Loucy (cell line): ENCODE data around the gene ALDH1A3.

Source experiments
- H2AFZ ChIP-seq: fragments of 200-600 bp; sonication (generic); 2 replicates; pipeline ENCODE4 v1.6.0; 2016; ENCODE audit warnings: antibody characterized with exemption, mild to moderate bottlenecking, low read length, moderate library complexity
- H3F3A ChIP-seq: fragments of 200-600 bp; 2 replicates; pipeline ENCODE4 v1.6.0; 2016; ENCODE audit warnings: antibody characterized with exemption, low read depth, mild to moderate bottlenecking
- H3K27me3 ChIP-seq: fragments of 200-600 bp; sonication (generic); 2 replicates; pipeline ENCODE4 v1.6.1; 2014; ENCODE audit warnings: low read length, mild to moderate bottlenecking; ENCODE audit not compliant: insufficient read depth, poor library complexity, severe bottlenecking
- H3K36me3 ChIP-seq: fragments of 200-600 bp; sonication (generic); 2 replicates; pipeline ENCODE4 v1.6.1; 2016; ENCODE audit warnings: low read length; ENCODE audit not compliant: insufficient read depth
- H3K4me1 ChIP-seq: fragments of 200-600 bp; sonication (generic); 2 replicates; pipeline ENCODE4 v1.5.1; 2014; ENCODE audit warnings: low read length, mild to moderate bottlenecking; ENCODE audit not compliant: insufficient read depth, poor library complexity, severe bottlenecking
- H3K4me2 ChIP-seq: fragments of 200-600 bp; sonication (generic); 2 replicates; pipeline ENCODE4 v1.6.0; 2014; ENCODE audit warnings: antibody characterized with exemption, low read length, low read depth, mild to moderate bottlenecking; ENCODE audit not compliant: poor library complexity, severe bottlenecking
- H3K4me3 ChIP-seq: fragments of 200-600 bp; sonication (generic); 2 replicates; pipeline ENCODE4 v1.5.1; 2014; ENCODE audit warnings: low read length, mild to moderate bottlenecking, mixed read lengths; ENCODE audit not compliant: poor library complexity, severe bottlenecking
- H3K79me2 ChIP-seq: fragments of 200-600 bp; sonication (generic); 2 replicates; pipeline ENCODE4 v1.6.1; 2014; ENCODE audit warnings: low read length; ENCODE audit not compliant: insufficient read depth
- H3K9ac ChIP-seq: fragments of 200-600 bp; sonication (generic); 2 replicates; pipeline ENCODE4 v1.6.0; 2014; ENCODE audit warnings: mild to moderate bottlenecking, low read depth, low read length, moderate library complexity; ENCODE audit not compliant: poor library complexity, severe bottlenecking
- H3K9me2 ChIP-seq: fragments of 200-600 bp; sonication (generic); replicated peaks from 2 replicates; pipeline ENCODE4 v1.6.1; 2016; ENCODE audit warnings: low read depth, low read length, mixed read lengths
- H3K9me3 ChIP-seq: fragments of 200-600 bp; sonication (generic); 2 replicates; pipeline ENCODE4 v1.6.1; 2014; ENCODE audit warnings: mild to moderate bottlenecking, antibody characterized with exemption, low read length, low read depth; ENCODE audit not compliant: insufficient read depth
- H4K20me1 ChIP-seq: fragments of 200-600 bp; sonication (generic); 2 replicates; pipeline ENCODE4 v1.6.0; 2014; ENCODE audit warnings: antibody characterized with exemption, low read length, mild to moderate bottlenecking; ENCODE audit not compliant: insufficient read depth, poor library complexity, severe bottlenecking
- EZH2phosphoT487 ChIP-seq: fragments of 200-600 bp; IDR thresholded peaks from 2 replicates; pipeline ENCODE4 v1.6.1; 2018; ENCODE audit warnings: antibody characterized with exemption, mild to moderate bottlenecking, moderate library complexity, borderline replicate concordance
- TF ChIP-seq, protein P1 (sequence below): fragments of 200-600 bp; sonication (generic); conservative IDR thresholded peaks from 2 replicates; pipeline ENCODE4 v1.5.1; 2014; ENCODE audit warnings: mild to moderate bottlenecking, antibody characterized with exemption, low read length

The ALDH1A3 gene

GRCh38 chr15:100926258-100926657, 46.6 kb downstream of the ALDH1A3 start:
- no peaks in the 10 kb centered on the region for H3K36me3 ChIP-seq
- H3F3A ChIP-seq = no peaks in the 10 kb centered on the region
- H3K9ac ChIP-seq = no peak overlapping the region
- H3K4me1 ChIP-seq = peaks cover 7% of the 10 kb centered on the region
- TF ChIP-seq, protein P1, sequence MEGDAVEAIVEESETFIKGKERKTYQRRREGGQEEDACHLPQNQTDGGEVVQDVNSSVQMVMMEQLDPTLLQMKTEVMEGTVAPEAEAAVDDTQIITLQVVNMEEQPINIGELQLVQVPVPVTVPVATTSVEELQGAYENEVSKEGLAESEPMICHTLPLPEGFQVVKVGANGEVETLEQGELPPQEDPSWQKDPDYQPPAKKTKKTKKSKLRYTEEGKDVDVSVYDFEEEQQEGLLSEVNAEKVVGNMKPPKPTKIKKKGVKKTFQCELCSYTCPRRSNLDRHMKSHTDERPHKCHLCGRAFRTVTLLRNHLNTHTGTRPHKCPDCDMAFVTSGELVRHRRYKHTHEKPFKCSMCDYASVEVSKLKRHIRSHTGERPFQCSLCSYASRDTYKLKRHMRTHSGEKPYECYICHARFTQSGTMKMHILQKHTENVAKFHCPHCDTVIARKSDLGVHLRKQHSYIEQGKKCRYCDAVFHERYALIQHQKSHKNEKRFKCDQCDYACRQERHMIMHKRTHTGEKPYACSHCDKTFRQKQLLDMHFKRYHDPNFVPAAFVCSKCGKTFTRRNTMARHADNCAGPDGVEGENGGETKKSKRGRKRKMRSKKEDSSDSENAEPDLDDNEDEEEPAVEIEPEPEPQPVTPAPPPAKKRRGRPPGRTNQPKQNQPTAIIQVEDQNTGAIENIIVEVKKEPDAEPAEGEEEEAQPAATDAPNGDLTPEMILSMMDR = peak; percentile 34; the same call in 1 of the 2 replicates
- no peak for TF ChIP-seq EZH2phosphoT487
- no peaks in the 10 kb centered on the region for H3K9me3 ChIP-seq
- H3K27me3 ChIP-seq = no peaks in the 10 kb centered on the region
- no peaks in the 10 kb centered on the region for H3K79me2 ChIP-seq
- H3K4me3 ChIP-seq = no peak overlapping the region
- no peaks in the 10 kb centered on the region for H4K20me1 ChIP-seq
- no peak overlapping the region for H2AFZ ChIP-seq
- no peak overlapping the region for H3K4me2 ChIP-seq
- H3K9me2 ChIP-seq = no peaks in the 10 kb centered on the region

DNA sequence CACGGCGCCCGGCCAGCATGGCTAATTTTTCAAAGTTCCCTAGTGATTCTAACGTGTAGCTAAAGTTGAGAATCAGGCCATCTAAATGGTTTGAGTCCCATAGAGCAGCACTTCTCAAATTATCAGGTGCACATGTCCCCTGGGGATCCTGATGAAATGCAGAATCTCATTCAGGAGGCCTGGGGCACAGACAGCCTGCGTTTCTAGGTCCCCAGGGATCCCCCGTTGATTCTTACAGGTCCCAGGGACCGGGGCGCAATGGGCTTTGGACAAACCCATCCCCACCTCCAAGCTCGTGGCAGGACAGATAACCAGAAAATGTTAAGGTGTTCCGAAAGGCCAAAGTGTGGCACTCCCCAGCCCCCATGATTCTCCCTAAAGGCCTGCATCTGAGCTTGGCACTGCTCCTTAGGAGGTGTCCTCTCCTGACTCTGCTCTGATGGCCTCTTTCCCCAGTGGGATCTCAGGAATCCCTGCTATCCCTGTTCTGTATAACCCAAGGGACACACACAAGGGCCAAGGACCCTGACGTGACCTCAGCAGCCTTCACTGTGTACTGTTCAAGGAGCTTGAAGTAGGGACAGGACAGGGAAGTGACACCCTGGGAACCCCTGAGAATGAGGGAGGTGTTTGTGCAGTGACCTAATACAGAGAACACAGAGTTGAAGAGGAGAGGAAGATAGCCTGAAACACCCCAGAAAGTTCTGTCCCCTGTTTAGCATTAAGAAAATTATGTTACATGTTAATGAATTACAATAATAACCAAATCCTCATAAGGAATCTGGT, 47.5 kb downstream of the ALDH1A3 start:
- no peaks in the 10 kb centered on the region for H3F3A ChIP-seq

GRCh38 chr15:100928632-100929280, 49.1 kb downstream of the ALDH1A3 start:
- H3K9ac ChIP-seq = no peak overlapping the region
- no peak overlapping the region for H3K4me3 ChIP-seq
- no peaks in the 10 kb centered on the region for H3K36me3 ChIP-seq
- H3K4me1 ChIP-seq = peaks cover 20% of the 10 kb centered on the region
- H3K9me3 ChIP-seq = no peaks in the 10 kb centered on the region
- H2AFZ ChIP-seq = no peak overlapping the region
- no peaks in the 10 kb centered on the region for H3K27me3 ChIP-seq
- no peaks in the 10 kb centered on the region for H3F3A ChIP-seq
- H3K9me2 ChIP-seq = no peaks in the 10 kb centered on the region
- H3K79me2 ChIP-seq = no peaks in the 10 kb centered on the region
- TF ChIP-seq EZH2phosphoT487 = no peak
- TF ChIP-seq, protein P1 = no peak
- H3K4me2 ChIP-seq = no peak overlapping the region
- no peaks in the 10 kb centered on the region for H4K20me1 ChIP-seq

More for the DNA sequence above, 47.5 kb downstream of the ALDH1A3 start:
- Histone ChIP-seq H3K9me3 (no peaks in the 10 kb centered on the region), H3K36me3 (no peaks in the 10 kb centered on the region), H4K20me1 (no peaks in the 10 kb centered on the region), H3K4me3 (no peak overlapping the region), H2AFZ (no peak overlapping the region), H3K9ac (no peak overlapping the region), H3K4me2 (no peak overlapping the region), H3K9me2 (no peaks in the 10 kb centered on the region), H3K27me3 (no peaks in the 10 kb centered on the region), H3K4me1 (peaks cover 9% of the 10 kb centered on the region), H3K79me2 (no peaks in the 10 kb centered on the region)
- TF ChIP-seq, protein P1 = no peak
- no peak for TF ChIP-seq EZH2phosphoT487
